Ovary (tissue), 9 donors: Measurements from ENCODE around the gene SEMA4D. TPM values are rescaled to one million over a fixed set of nuclear protein-coding genes. Genes with fewer than 3 reads are reported as not detected.

Source experiments
- DNase-seq, 5 donors: peaks; one replicate each; pipeline ENCODE4 v3.0.0-alpha.2; 2019 to 2020
- H3K27ac ChIP-seq, 2 donors: fragments of 200-600 bp; one replicate each; pipeline versions ENCODE4 v1.5.1 to v1.8.0; 2019 to 2022
- H3K27me3 ChIP-seq: fragments of 200-600 bp; one replicate; pipeline ENCODE4 v1.8.0; 2022
- H3K36me3 ChIP-seq: fragments of 200-600 bp; sonication (generic); one replicate; pipeline ENCODE4 v1.5.1; 2019
- H3K4me1 ChIP-seq: one replicate; pipeline ENCODE4 v1.8.1; 2013; ENCODE audit warnings: mild to moderate bottlenecking, moderate library complexity; ENCODE audit not compliant: insufficient read depth
- H3K4me3 ChIP-seq: fragments of 200-600 bp; sonication (generic); one replicate; pipeline ENCODE4 v1.5.1; 2017
- H3K9me3 ChIP-seq, 2 donors: fragments of 200-600 bp in 1 of 2; sonication (generic) in 1 of 2; one replicate each; pipeline versions ENCODE4 v1.5.1 to v1.8.1; 2013 to 2019; ENCODE audit warnings: mild to moderate bottlenecking in 1 of 2, moderate library complexity in 1 of 2
- CTCF ChIP-seq, 3 donors: fragments of 450-650 bp in 2 of 3; fragments of 200-600 bp in 1 of 3; IDR thresholded peaks; one replicate each; pipeline versions ENCODE4 v1.5.1 to v1.8.0; 2016 to 2022; ENCODE audit warnings: antibody characterized with exemption in 3 of 3, mild to moderate bottlenecking in 1 of 3
- EP300 ChIP-seq: sonication (generic); formaldehyde crosslinking; IDR thresholded peaks from one replicate; pipeline ENCODE4 v1.6.1; 2017; ENCODE audit warnings: antibody characterized with exemption
- POLR2A ChIP-seq: fragments of 450-650 bp; IDR thresholded peaks from one replicate; pipeline ENCODE4 v1.6.1; 2017; ENCODE audit warnings: antibody characterized with exemption, mild to moderate bottlenecking, moderate library complexity
- WGBS, 3 donors: extraction: QIAGEN DNeasy Blood & Tissue Kit in 1 of 3; methylation state at CpG; one replicate each; pipeline versions ENCODE4 v1.1.5 to v1.1.7; 2013 to 2017; 5-methylcytosine and 5-hydroxymethylcytosine counted together
- intact Hi-C, 4 donors: fragments of 100-400 bp; cut with DNase I; formaldehyde crosslinking; loops; one replicate each; pipeline versions ENCODE4 v1.11.0 to v1.15.1; 2022 to 2023
- polyA plus RNA-seq, 2 donors: library from polyadenylated mRNA; stranded (reverse); fragments of 200-250 nt in 1 of 2; fragments of 350-450 nt in 1 of 2; fragmentation: Illumina TruSeq in 1 of 2; extraction: RNeasy Lipid Tissue Mini Kit (QIAGEN cat#74804) in 1 of 2; gene quantifications; one replicate each; pipeline ENCODE4 v1.2.3, GENCODE V29; 2013 to 2014
- total RNA-seq, 7 donors: library from RNA; depleted of rRNA in 2 of 7; stranded (reverse); fragments of >200 nt in 2 of 7; fragmentation: NEBNext Ultra II Directional in 3 of 7; extraction: Animal tissue kit (Norgen Biotek cat#: 25700) in 3 of 7; gene quantifications; one replicate each; pipeline versions ENCODE4 v1.1.0 to v1.2.4, GENCODE V29; 2016 to 2023
- donor health status: DM: no; HTN: no; CAD: no; lungs with moderate emphysema.
- donor health status: DM: no; HTN: no; CAD: no.
- donor health status: Bipolar disorder and iron deficiency.
- donor health status: DM: yes; HTN: yes; CAD: no.
- donor health status: DM: no; HTN: no; CAD: no.
- donor health status: DM: yes; HTN: yes; CAD: no.

SEMA4D gene
- total and polyA plus RNA-seq, 9 donors, result 6.0 to 27.2 (median 16.7) TPM

GRCh38 chr9:89342948-89343347 lies 155.0 kb downstream of the SEMA4D start:
- Histone ChIP-seq H3K27me3 (no peaks in the 10 kb centered on the region), H3K36me3 (no peaks in the 10 kb centered on the region), H3K9me3 (no peaks in the 10 kb centered on the region), H3K27ac (no peak overlapping the region), H3K4me3 (no peak overlapping the region), H3K4me1 (no peaks in the 10 kb centered on the region)
- TF ChIP-seq CTCF (IDR thresholded peaks at IDR 0.05) (no peak), POLR2A (no peak), EP300 (no peak)
- intact Hi-C loops, result no loop called here
- DNase-seq, result no peak
- WGBS, 3 donors, result 96 to 100% (median 97%) methylated on average over 1 of the region's 1 CpG

- Histone ChIP-seq H3K27ac (no peak overlapping the region), H3K36me3 (no peaks in the 10 kb centered on the region), H3K27me3 (no peaks in the 10 kb centered on the region), H3K9me3 (no peaks in the 10 kb centered on the region), H3K4me3 (no peak overlapping the region), H3K4me1 (no peaks in the 10 kb centered on the region)
- no peak for DNase-seq
- no peak for TF ChIP-seq CTCF (IDR thresholded peaks at IDR 0.05)
- no peak for TF ChIP-seq EP300
- no peak for TF ChIP-seq POLR2A
- WGBS, 3 donors, result 96 to 97% (median 96%) methylated on average over 6 of the region's 6 CpGs
- intact Hi-C loops, result no loop called here
These were observed 155.7 kb downstream of the SEMA4D start for GRCh38 chr9:89342213-89342612.

- Histone ChIP-seq H3K9me3 (no peaks in the 10 kb centered on the region), H3K27ac (no peak overlapping the region), H3K36me3 (no peaks in the 10 kb centered on the region), H3K4me3 (no peak overlapping the region), H3K4me1 (no peaks in the 10 kb centered on the region), H3K27me3 (no peaks in the 10 kb centered on the region)
- intact Hi-C loops, result no loop called here
- no peak for DNase-seq
- WGBS, 3 donors, result 90 to 92% (median 91%) methylated on average over 3 of the region's 3 CpGs
- no peak for TF ChIP-seq POLR2A
- TF ChIP-seq EP300, result no peak
- no peak for TF ChIP-seq CTCF (IDR thresholded peaks at IDR 0.05)
These were observed 157.6 kb downstream of the SEMA4D start for GRCh38 chr9:89340332-89340731.

GRCh38 chr9:89339807-89340206 lies 158.1 kb downstream of the SEMA4D start:
- intact Hi-C loops, result no loop called here
- 91 to 94% (median 93%) methylated on average over 2 of the region's 2 CpGs for WGBS, 3 donors
- no peaks in the 10 kb centered on the region for H3K36me3 ChIP-seq

More at GRCh38 chr9:89339807-89340206, 158.1 kb downstream of the SEMA4D start:
- no peak for DNase-seq
- no peaks in the 10 kb centered on the region for H3K27me3 ChIP-seq
- H3K4me3 ChIP-seq, result no peak overlapping the region
- no peaks in the 10 kb centered on the region for H3K9me3 ChIP-seq
- H3K27ac ChIP-seq, result no peak overlapping the region
- no peaks in the 10 kb centered on the region for H3K4me1 ChIP-seq
- TF ChIP-seq CTCF (IDR thresholded peaks at IDR 0.05) (no peak), POLR2A (no peak), EP300 (no peak)
